Measurements from ENCODE around the gene SCNN1A. TPM values are rescaled to one million over a fixed set of nuclear protein-coding genes. Genes with fewer than 3 reads are reported as not detected.

The SCNN1A gene
- total RNA-seq, 2 experiments from 2014 or later: 1.1 to 2.0 TPM

GRCh38 chr12:6368906-6369525, 6.3 kb downstream of the SCNN1A start:
- TF ChIP-seq CTCF (IDR thresholded peaks at IDR 0.05): no peak
- H3K27me3 Mint-ChIP-seq: no peaks in the 10 kb centered on the region
- H3K4me1 ChIP-seq (ENCODE audit: insufficient read depth, low read length): peaks cover 37% of the 10 kb centered on the region
- ChIA-PET POLR2A (interaction anchor here (2.3 kb wide), 1 partner anchor 29 kb away, joined by 17 read pairs; the partner anchor contains the start of gene TNFRSF1A), CTCF (interaction anchor here (0.5 to 2.1 kb wide), 3 partner anchors 34 to 96 kb away, joined by 3 to 24 read pairs (median 4); no protein-coding TSS in a partner anchor)
- H3K27ac Mint-ChIP-seq: peak overlapping the region; percentile 49
- H3K27me3 ChIP-seq (ENCODE audit: control insufficient read depth in 1 of 2, insufficient read depth in 2 of 2, low read length in 2 of 2): no peaks in the 10 kb centered on the region
- DNase-seq (no peak), ATAC-seq (ENCODE audit: poor library complexity) (no peak)
- no peak overlapping the region for H3K4me3 ChIP-seq (ENCODE audit: low read length)
- H3K4me3 Mint-ChIP-seq: no peak overlapping the region
- peaks cover 29% of the 10 kb centered on the region for H3K4me1 Mint-ChIP-seq (ENCODE audit: low read depth)
- intact Hi-C loops (cut with DNase I, micrococcal nuclease): loop anchor here in 1 of 2 experiments (5.0 kb wide), 1 partner anchor 47 kb away; no protein-coding TSS in a partner anchor
- H3K9me3 ChIP-seq (ENCODE audit: control insufficient read depth in 1 of 2, insufficient read depth in 1 of 2, low read length in 2 of 2): no peaks in the 10 kb centered on the region
- H3K36me3 Mint-ChIP-seq (ENCODE audit: low read depth): no peaks in the 10 kb centered on the region
- H3K9me3 Mint-ChIP-seq: no peaks in the 10 kb centered on the region
- no peak overlapping the region for H3K27ac ChIP-seq (ENCODE audit: low read depth in 1 of 2, low read length in 2 of 2)
- H3K36me3 ChIP-seq (ENCODE audit: insufficient read depth, low read length): no peaks in the 10 kb centered on the region

- no peak overlapping the region for H3K27ac ChIP-seq (ENCODE audit: low read depth in 1 of 2, low read length in 2 of 2)
Measured at GRCh38 chr12:6367969-6368892, 7.1 kb downstream of the SCNN1A start.

More at GRCh38 chr12:6367969-6368892, 7.1 kb downstream of the SCNN1A start:
- Histone ChIP-seq H3K36me3 (ENCODE audit: insufficient read depth, low read length) (no peaks in the 10 kb centered on the region), H3K27me3 (ENCODE audit: control insufficient read depth in 1 of 2, insufficient read depth in 2 of 2, low read length in 2 of 2) (no peaks in the 10 kb centered on the region), H3K9me3 (ENCODE audit: control insufficient read depth in 1 of 2, insufficient read depth in 1 of 2, low read length in 2 of 2) (no peaks in the 10 kb centered on the region), H3K4me3 (ENCODE audit: low read length) (no peak overlapping the region), H3K4me1 (ENCODE audit: insufficient read depth, low read length) (peaks cover 37% of the 10 kb centered on the region)
- DNase-seq (peak in 1 of 14 experiments; percentile 37), ATAC-seq (ENCODE audit: poor library complexity) (no peak)
- no peaks in the 10 kb centered on the region for H3K9me3 Mint-ChIP-seq
- H3K27me3 Mint-ChIP-seq: no peaks in the 10 kb centered on the region
- CTCF ChIA-PET: interaction anchor here (0.5 to 2.1 kb wide), 10 partner anchors 23 to 185 kb away, joined by 3 to 24 read pairs (median 4); no protein-coding TSS in a partner anchor
- peak; percentile 32 for TF ChIP-seq CTCF (IDR thresholded peaks at IDR 0.05)
- peak overlapping the region; percentile 55 for H3K27ac Mint-ChIP-seq
- H3K4me1 Mint-ChIP-seq (ENCODE audit: low read depth): peaks cover 31% of the 10 kb centered on the region
- intact Hi-C loops (cut with DNase I, micrococcal nuclease): loop anchor here (1.0 to 5.0 kb wide), 2 partner anchors 33 to 46 kb away; no protein-coding TSS in a partner anchor
- POLR2A ChIA-PET: interaction anchor here (0.6 to 2.3 kb wide), 10 partner anchors 13 to 103 kb away, joined by 3 to 17 read pairs (median 4); partner anchors contain the start of genes TNFRSF1A and VAMP1
- no peaks in the 10 kb centered on the region for H3K36me3 Mint-ChIP-seq (ENCODE audit: low read depth)
- no peak overlapping the region for H3K4me3 Mint-ChIP-seq
